ENCODE results near the gene CCDC187.

GRCh38 chr9:136259836-136260235 is 44.1 kb downstream of the CCDC187 start:
- TF ChIP-seq, protein P1, sequence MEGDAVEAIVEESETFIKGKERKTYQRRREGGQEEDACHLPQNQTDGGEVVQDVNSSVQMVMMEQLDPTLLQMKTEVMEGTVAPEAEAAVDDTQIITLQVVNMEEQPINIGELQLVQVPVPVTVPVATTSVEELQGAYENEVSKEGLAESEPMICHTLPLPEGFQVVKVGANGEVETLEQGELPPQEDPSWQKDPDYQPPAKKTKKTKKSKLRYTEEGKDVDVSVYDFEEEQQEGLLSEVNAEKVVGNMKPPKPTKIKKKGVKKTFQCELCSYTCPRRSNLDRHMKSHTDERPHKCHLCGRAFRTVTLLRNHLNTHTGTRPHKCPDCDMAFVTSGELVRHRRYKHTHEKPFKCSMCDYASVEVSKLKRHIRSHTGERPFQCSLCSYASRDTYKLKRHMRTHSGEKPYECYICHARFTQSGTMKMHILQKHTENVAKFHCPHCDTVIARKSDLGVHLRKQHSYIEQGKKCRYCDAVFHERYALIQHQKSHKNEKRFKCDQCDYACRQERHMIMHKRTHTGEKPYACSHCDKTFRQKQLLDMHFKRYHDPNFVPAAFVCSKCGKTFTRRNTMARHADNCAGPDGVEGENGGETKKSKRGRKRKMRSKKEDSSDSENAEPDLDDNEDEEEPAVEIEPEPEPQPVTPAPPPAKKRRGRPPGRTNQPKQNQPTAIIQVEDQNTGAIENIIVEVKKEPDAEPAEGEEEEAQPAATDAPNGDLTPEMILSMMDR (IDR thresholded peaks at IDR 0.05) = no peak
- no peak for TF ChIP-seq POLR2A (IDR thresholded peaks at IDR 0.05)
